Measurements from ENCODE around the gene ID1. TPM values are rescaled to one million over a fixed set of nuclear protein-coding genes. Genes with fewer than 3 reads are reported as not detected.
"Not testable (repeated sequence)": the region's sequence is repeated elsewhere in the genome, so short reads cannot be mapped to it uniquely, and the experiment has no call there.

Gene ID1
- total and polyA plus RNA-seq, 8 donors, result 9.5 to 64.7 (median 18.8) TPM

DNA sequence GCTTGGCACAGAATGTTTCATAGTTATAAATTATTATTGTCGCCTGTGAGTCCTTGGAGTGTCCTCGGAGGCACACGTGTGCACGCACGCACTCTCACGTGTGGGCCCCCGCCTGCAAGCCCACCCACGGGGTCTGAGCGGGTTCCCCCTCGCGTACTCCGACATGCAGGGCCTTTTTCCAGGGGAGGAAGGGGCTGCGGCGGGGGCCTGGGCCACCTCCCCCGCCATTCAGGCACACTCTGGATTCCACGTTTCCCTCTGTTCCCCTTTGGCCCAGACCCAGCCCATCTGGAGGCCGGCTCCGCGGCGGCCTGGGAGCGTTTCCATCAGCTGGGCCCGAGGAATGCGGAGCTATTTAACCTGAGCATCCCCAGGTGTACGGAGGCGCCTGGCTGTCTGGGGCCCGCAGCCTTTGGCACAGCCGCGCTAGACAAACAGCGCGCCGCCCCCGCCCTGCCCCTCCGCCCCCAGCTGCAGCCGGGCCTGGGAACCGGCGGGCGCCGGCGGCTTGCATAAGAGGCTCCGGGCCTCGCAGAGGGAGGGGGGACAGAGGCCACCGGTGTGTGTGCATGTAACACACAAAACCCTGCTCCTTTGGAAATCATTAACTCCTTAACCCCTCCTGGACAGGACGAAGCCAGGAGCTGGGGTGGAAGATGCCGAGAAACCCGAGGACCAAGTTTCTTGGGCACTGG is 3.3 kb downstream of the ID1 start:
- Histone ChIP-seq H3K9me3 (no peaks in the 10 kb centered on the region), H3K4me3 (peak overlapping the region in 1 of 4 donors; percentile 21), H3K27ac (peak overlapping the region; percentile 24 to 78 (median 58)), H3K27me3 (no peaks in the 10 kb centered on the region), H3K36me3 (no peaks in the 10 kb centered on the region), H3K4me1 (peaks cover 3 to 34% (median 4%) of the 10 kb centered on the region in 3 donors)
- peak; percentile 4 to 35 (median 16) for ATAC-seq
- TF ChIP-seq, protein P1, sequence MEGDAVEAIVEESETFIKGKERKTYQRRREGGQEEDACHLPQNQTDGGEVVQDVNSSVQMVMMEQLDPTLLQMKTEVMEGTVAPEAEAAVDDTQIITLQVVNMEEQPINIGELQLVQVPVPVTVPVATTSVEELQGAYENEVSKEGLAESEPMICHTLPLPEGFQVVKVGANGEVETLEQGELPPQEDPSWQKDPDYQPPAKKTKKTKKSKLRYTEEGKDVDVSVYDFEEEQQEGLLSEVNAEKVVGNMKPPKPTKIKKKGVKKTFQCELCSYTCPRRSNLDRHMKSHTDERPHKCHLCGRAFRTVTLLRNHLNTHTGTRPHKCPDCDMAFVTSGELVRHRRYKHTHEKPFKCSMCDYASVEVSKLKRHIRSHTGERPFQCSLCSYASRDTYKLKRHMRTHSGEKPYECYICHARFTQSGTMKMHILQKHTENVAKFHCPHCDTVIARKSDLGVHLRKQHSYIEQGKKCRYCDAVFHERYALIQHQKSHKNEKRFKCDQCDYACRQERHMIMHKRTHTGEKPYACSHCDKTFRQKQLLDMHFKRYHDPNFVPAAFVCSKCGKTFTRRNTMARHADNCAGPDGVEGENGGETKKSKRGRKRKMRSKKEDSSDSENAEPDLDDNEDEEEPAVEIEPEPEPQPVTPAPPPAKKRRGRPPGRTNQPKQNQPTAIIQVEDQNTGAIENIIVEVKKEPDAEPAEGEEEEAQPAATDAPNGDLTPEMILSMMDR (IDR thresholded peaks at IDR 0.05), result no peak
- no peak for FAIRE-seq
- intact Hi-C loops (cut with DNase I), result loop anchor here in 1 of 3 donors (5.0 kb wide), 1 partner anchor 36 kb away; no protein-coding TSS in a partner anchor
- DNase-seq, result peak; percentile 71 to 86 (median 75)
- WGBS, 2 donors, result 19 to 21% methylated on average over 37 to 45 of the region's 45 CpGs

- not testable (repeated sequence) for ATAC-seq, H3K27ac ChIP-seq
These were observed 7.2 kb downstream of the ID1 start for GRCh38 chr20:31612271-31612640.

GRCh38 chr20:31615416-31615815 is 10.3 kb downstream of the ID1 start:
- Histone ChIP-seq H3K4me1 (peaks cover 0 to 10% (median 0%) of the 10 kb centered on the region in 3 donors), H3K27ac (no peak overlapping the region), H3K36me3 (no peaks in the 10 kb centered on the region), H3K9me3 (no peaks in the 10 kb centered on the region), H3K4me3 (no peak overlapping the region), H3K27me3 (no peaks in the 10 kb centered on the region)
- TF ChIP-seq, protein P1 (IDR thresholded peaks at IDR 0.05), result no peak
- 83 to 87% methylated on average over 8 of the region's 8 CpGs for WGBS, 2 donors
- DNase-seq (no peak), ATAC-seq (no peak), FAIRE-seq (no peak)
- intact Hi-C loops (cut with DNase I), result loop anchor here in 1 of 3 donors (10.0 kb wide), 1 partner anchor 61 kb away; no protein-coding TSS in a partner anchor

More at GRCh38 chr20:31612271-31612640, 7.2 kb downstream of the ID1 start:
- not testable (repeated sequence) for H3K36me3 ChIP-seq, FAIRE-seq, H3K4me3 ChIP-seq, H3K9me3 ChIP-seq, DNase-seq, H3K27me3 ChIP-seq
- H3K4me1 ChIP-seq, result peaks cover 0 to 28% (median 0%) of the 10 kb centered on the region in 3 donors
- intact Hi-C loops (cut with DNase I), result loop anchor here (5.0 to 10.0 kb wide), 3 partner anchors 45 to 57 kb away; no protein-coding TSS in a partner anchor
- WGBS, 2 donors, result 66 to 81% methylated on average over 12 of the region's 12 CpGs

DNA sequence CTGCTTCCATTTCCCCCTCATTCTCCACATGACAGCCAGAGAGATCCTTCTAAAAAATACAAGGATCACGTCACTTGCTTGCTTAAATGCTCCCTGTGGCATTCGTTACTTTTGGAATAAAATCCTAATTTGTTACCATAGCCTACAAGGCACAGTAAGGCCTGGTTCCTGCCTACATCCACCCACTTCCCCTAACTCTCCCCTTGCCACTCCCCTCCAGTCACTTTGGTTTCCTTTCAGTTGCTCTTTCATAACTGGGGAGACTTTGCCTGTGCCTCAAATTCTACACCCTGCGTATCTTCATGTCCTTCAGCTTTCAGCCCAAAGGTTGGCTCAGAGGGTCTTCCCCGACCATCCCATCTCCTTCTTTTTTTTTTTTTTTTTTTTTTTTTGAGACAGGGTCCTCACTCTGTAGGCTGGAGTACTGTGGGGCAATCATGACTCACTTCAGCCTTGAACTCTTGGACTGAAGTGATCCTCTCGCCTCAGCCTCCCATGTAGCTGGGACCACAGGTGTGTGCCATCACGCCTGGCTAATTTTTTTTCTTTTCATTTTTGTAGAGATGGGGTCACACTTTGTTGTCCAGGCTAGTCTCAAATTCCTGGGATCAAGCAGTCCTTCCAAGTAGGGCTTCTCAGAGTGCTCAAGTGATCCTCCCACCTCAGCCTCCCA is 12.5 kb downstream of the ID1 start:
- H3K4me1 ChIP-seq, result peaks cover 0 to 4% (median 0%) of the 10 kb centered on the region in 3 donors
- H3K27ac ChIP-seq, result no peak overlapping the region
- no peak overlapping the region for H3K4me3 ChIP-seq
- DNase-seq, result no peak
- 84 to 86% methylated on average over 6 of the region's 6 CpGs for WGBS, 2 donors
- intact Hi-C loops (cut with DNase I), result loop anchor here in 1 of 3 donors (10.0 kb wide), 1 partner anchor 63 kb away; no protein-coding TSS in a partner anchor
- no peaks in the 10 kb centered on the region for H3K9me3 ChIP-seq
- ATAC-seq, result no peak
- no peaks in the 10 kb centered on the region for H3K27me3 ChIP-seq
- no peaks in the 10 kb centered on the region for H3K36me3 ChIP-seq
- TF ChIP-seq, protein P1 (IDR thresholded peaks at IDR 0.05), result no peak
- FAIRE-seq, result no peak

DNA sequence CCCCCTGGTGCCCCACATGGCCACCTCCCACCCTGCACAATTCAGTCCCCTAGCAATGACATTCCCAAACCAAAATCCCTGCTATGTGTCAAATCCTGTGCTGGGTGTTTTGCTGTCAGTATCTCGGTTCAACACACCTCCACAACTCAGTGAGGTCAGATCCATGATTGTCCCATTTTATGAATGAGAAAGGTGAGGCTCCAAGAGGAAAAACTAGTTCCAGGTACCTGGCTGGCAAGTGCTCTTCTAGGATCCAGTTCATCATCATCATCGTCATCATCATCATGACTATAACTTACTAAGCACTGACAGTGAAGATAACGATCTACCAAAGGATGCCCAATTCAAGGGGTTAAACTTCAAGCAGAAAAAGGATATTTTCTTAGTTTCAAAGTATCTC is 15.2 kb downstream of the ID1 start:
- ATAC-seq (no peak), FAIRE-seq (no peak), DNase-seq (no peak)
- Histone ChIP-seq H3K9me3 (no peaks in the 10 kb centered on the region), H3K4me1 (peaks cover 0 to 11% (median 0%) of the 10 kb centered on the region in 3 donors), H3K36me3 (no peaks in the 10 kb centered on the region), H3K4me3 (no peak overlapping the region), H3K27ac (no peak overlapping the region), H3K27me3 (no peaks in the 10 kb centered on the region)
- intact Hi-C loops (cut with DNase I), result no loop called here
- 83 to 86% methylated on average over 3 of the region's 3 CpGs for WGBS, 2 donors
- TF ChIP-seq, protein P1 (IDR thresholded peaks at IDR 0.05), result no peak

DNA sequence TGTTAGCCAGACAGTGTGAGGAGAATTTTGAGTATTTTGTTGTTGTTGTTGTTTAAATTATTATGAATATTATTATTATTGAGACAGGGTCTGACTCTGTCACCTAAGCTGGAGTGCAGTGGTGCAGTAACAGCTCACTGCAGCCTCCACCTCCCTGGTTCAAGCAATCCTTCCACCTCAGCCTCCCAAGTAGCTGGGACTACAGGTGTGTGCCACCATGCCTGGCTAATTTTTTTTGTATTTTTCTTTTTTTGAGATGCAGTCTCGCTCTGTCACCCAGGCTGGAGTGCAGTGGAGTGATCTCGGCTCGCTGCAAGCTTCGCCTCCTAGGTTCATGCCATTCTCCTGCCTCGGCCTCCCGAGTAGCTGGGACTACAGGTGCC is 18.0 kb downstream of the ID1 start:
- ATAC-seq, result peak in 1 of 4 donors; percentile 16
- H3K4me3 ChIP-seq; FAIRE-seq; H3K36me3 ChIP-seq; DNase-seq; H3K9me3 ChIP-seq; intact Hi-C loops (cut with DNase I); H3K27me3 ChIP-seq: not testable (repeated sequence)
- WGBS, 2 donors, result 97% methylated on average over 6 of the region's 6 CpGs
- H3K27ac ChIP-seq, result peak overlapping the region in 2 of 4 donors; percentile 72 to 79
- H3K4me1 ChIP-seq, result peaks cover 0 to 11% (median 0%) of the 10 kb centered on the region in 3 donors

- ATAC-seq; FAIRE-seq; intact Hi-C loops (cut with DNase I): not testable (repeated sequence)
These were observed 21.4 kb downstream of the ID1 start for GRCh38 chr20:31626534-31626933.

DNA sequence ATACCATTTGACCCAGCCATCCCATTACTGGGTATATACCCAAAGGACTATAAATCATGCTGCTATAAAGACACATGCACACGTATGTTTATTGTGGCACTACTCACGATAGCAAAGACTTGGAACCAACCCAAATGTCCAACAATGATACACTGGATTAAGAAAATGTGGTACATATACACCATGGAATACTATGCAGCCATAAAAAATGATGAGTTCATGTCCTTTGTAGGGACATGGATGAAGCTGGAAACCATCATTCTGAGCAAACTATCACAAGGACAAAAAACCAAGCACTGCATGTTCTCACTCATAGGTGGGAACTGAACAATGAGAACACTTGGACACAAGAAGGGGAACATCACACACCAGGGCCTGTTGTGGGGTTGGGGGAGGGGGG is 23.0 kb downstream of the ID1 start:
- ATAC-seq; H3K27ac ChIP-seq; H3K4me3 ChIP-seq; DNase-seq; H3K27me3 ChIP-seq; H3K4me1 ChIP-seq; H3K9me3 ChIP-seq; FAIRE-seq; intact Hi-C loops (cut with DNase I); H3K36me3 ChIP-seq: not testable (repeated sequence)
- 63 to 80% methylated on average over 2 of the region's 2 CpGs for WGBS, 2 donors

More at GRCh38 chr20:31626534-31626933, 21.4 kb downstream of the ID1 start:
- H3K27me3 ChIP-seq, H3K9me3 ChIP-seq, H3K36me3 ChIP-seq, DNase-seq, H3K27ac ChIP-seq, H3K4me3 ChIP-seq: not testable (repeated sequence)
- H3K4me1 ChIP-seq, result peaks cover 0 to 11% (median 0%) of the 10 kb centered on the region in 3 donors
- WGBS, 2 donors, result 91% methylated on average over 8 of the region's 8 CpGs

Data from pancreas (tissue), 10 donors.